HAP-1 (cell line): Measurements from ENCODE around the gene UGT1A8.
"Not testable (repeated sequence)": the region's sequence is repeated elsewhere in the genome, so short reads cannot be mapped to it uniquely, and the experiment has no call there.

Source experiments
- DNase-seq, 2 experiments: peaks; one replicate each; pipeline ENCODE4 v3.0.0-alpha.2; 2016 to 2020; ENCODE audit warnings: low spot score in 2 of 2
- H3K27me3 ChIP-seq: fragments of 250-450 bp; sonication (Bioruptor Pico); 2 replicates; pipeline ENCODE4 v1.5.1; 2020; ENCODE audit warnings: low read depth, mild to moderate bottlenecking, moderate library complexity
- H3K36me3 ChIP-seq: fragments of 250-450 bp; sonication (Bioruptor Pico); replicated peaks from 2 replicates; pipeline ENCODE4 v1.5.1; 2020; ENCODE audit warnings: mild to moderate bottlenecking
- H3K4me1 ChIP-seq: fragments of 250-450 bp; sonication (Bioruptor Pico); 2 replicates; pipeline ENCODE4 v1.5.1; 2020; ENCODE audit warnings: mild to moderate bottlenecking
- H3K4me3 ChIP-seq: fragments of 250-450 bp; sonication (Bioruptor Pico); 2 replicates; pipeline ENCODE4 v1.5.1; 2020; ENCODE audit warnings: mild to moderate bottlenecking, moderate library complexity
- H3K9me3 ChIP-seq: fragments of 250-450 bp; sonication (Bioruptor Pico); 2 replicates; pipeline ENCODE4 v1.5.1; 2020; ENCODE audit warnings: mild to moderate bottlenecking, moderate library complexity
- in situ Hi-C: fragments of 300-500 bp; cut with MboI; formaldehyde crosslinking; loops from 3 replicates; pipeline ENCODE4 v1.14.3; 2020; ENCODE audit warnings: low sequenced_read_pairs, inconsistent platforms, mixed read lengths

The UGT1A8 gene

DNA sequence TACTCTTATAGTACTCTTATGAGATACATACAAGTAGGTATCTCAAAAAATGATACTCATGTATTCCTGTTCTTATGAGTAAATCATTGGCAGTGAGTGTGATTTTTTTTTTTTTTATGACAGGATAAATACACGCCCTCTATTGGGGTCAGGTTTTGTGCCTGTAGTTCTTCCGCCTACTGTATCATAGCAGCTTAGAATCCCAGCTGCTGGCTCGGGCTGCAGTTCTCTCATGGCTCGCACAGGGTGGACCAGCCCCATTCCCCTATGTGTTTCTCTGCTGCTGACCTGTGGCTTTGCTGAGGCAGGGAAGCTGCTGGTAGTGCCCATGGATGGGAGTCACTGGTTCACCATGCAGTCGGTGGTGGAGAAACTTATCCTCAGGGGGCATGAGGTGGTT is at the start of gene UGT1A8:
Gene UGT1A8, plus strand, starts transcription at position 158 of the 400 bp plus-strand sequence. Its CDS starts 75 bp downstream, at position 233.
- H3K4me1 ChIP-seq, H3K36me3 ChIP-seq, H3K9me3 ChIP-seq, H3K4me3 ChIP-seq, DNase-seq, H3K27me3 ChIP-seq, in situ Hi-C loops: not testable (repeated sequence)

DNA sequence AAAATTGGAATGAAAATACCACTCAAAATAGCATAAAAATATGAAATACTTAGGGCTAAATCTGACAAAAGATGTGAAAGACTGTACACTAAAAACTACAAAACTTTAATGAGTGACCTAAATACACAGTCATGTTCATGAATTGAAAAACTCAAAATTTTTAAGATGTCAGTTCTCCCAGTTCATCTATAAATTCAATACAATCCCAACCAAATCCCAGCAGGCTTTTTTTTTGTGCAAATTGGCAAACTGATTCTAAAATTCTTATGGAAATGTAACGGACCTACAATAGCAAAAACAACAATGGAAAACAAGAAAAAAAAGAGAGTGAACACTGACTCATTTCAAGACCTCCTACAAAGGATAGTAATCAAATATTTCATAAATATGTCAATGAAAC is 46.4 kb upstream of the UGT1A8 start:
- DNase-seq = peak; percentile 13 to 97
- H3K27me3 ChIP-seq = no peaks in the 10 kb centered on the region
- in situ Hi-C loops = no loop called here
- no peak overlapping the region for H3K4me3 ChIP-seq
- peaks cover 11% of the 10 kb centered on the region for H3K9me3 ChIP-seq
- H3K36me3 ChIP-seq = 0 out of 2 replicates have a peak, but pooled peaks cover 3% of the 10 kb centered on the region
- peaks cover 40% of the 10 kb centered on the region for H3K4me1 ChIP-seq

DNA sequence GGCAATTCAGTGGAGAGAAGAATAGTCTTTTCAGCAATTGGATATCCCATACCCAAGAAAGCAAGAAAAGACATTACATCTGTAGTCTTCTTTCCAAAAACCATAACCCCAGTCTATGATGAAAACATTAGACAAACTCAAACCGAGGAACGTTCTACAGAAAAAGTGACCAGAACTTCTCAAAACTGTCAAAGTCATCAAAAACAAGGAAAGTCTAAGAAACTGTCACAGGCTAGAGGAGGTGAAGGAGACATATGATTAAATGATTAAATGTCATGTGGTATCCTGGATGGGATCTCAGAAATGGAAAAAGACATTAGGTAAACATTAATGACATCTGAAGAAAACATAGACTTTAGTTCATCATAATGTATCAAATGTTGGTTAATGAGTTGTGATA is 46.0 kb upstream of the UGT1A8 start:
- Histone ChIP-seq H3K4me1 (peaks cover 40% of the 10 kb centered on the region), H3K27me3 (no peaks in the 10 kb centered on the region), H3K9me3 (peaks cover 11% of the 10 kb centered on the region), H3K4me3 (no peak overlapping the region), H3K36me3 (0 out of 2 replicates have a peak, but pooled peaks cover 3% of the 10 kb centered on the region)
- no peak for DNase-seq
- in situ Hi-C loops = no loop called here

DNA sequence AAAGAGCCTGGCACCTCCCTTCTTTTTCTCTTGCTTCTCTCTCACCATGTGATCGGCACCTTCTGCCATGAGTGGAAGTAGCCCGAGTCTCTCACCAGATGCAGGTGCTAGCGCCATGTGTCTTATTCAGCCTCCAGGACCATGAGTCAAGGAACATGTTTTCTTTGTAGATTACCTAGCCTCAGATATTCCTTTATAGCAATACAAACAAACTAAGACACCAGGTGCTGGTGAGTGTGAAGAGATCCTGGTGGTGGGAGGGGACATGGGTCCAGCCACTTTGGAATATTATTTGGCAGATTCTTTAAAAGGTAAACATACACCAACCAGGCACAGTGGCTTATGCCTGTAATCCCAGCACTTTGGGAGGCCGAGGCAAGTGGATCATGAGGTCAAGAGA is 45.0 kb upstream of the UGT1A8 start:
- 0 out of 2 replicates have a peak, but pooled peaks cover 3% of the 10 kb centered on the region for H3K36me3 ChIP-seq
- peaks cover 40% of the 10 kb centered on the region for H3K4me1 ChIP-seq
- peaks cover 18% of the 10 kb centered on the region for H3K9me3 ChIP-seq
- in situ Hi-C loops = no loop called here
- peak; percentile 18 to 27 for DNase-seq
- no peaks in the 10 kb centered on the region for H3K27me3 ChIP-seq
- H3K4me3 ChIP-seq = no peak overlapping the region

DNA sequence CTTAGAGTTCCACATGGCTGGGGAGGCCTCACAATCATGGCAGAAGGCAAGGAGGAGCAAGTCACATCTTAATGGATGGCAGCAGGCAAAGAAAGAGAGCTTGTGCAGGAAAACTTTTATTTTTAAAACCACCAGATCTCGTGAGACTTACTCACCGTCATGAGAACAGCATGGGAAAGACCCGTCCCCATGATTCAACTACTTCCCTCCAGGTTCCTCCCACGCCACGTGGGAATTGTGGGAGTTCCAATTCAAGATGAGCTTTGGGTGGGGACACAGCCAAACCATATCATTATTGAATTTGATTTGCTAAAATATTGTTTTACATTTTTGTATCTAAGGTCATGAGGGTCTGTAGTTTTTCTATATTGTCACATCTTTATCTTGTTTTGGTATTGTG is 40.1 kb upstream of the UGT1A8 start:
- H3K4me3 ChIP-seq, H3K4me1 ChIP-seq, H3K27me3 ChIP-seq, in situ Hi-C loops, DNase-seq, H3K36me3 ChIP-seq: not testable (repeated sequence)
- H3K9me3 ChIP-seq = peaks cover 18% of the 10 kb centered on the region

DNA sequence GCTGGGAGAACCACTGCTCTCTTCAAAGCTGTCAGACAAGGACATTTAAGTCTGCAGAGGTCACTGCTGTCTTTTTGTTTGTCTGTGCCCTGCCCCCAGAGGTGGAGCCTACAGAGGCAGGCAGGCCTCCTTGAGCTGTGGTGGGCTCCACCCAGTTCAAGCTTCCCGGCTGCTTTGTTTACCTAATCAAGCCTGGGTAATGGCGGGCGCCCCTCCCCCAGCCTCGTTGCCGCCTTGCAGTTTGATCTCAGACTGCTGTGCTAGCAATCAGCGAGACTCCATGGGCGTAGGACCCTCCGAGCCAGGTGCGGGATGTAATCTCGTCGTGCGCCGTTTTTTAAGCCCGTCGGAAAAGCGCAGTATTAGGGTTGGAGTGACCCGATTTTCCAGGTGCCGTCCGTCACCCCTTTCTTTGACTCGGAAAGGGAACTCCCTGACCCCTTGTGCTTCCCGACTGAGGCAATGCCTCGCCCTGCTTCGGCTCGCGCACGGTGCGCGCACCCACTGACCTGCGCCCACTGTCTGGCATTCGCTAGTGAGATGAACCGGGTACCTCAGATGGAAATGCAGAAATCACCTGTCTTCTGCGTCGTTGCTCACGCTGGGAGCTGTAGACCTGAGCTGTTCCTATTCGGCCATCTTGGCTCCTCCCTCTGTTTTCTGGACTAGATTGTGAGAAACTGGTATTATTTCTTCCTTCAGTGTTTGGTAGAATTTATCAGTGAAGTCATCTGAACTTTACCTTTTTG is 34.0 kb upstream of the UGT1A8 start:
- DNase-seq, in situ Hi-C loops, H3K4me1 ChIP-seq, H3K9me3 ChIP-seq, H3K27me3 ChIP-seq, H3K4me3 ChIP-seq, H3K36me3 ChIP-seq: not testable (repeated sequence)

DNA sequence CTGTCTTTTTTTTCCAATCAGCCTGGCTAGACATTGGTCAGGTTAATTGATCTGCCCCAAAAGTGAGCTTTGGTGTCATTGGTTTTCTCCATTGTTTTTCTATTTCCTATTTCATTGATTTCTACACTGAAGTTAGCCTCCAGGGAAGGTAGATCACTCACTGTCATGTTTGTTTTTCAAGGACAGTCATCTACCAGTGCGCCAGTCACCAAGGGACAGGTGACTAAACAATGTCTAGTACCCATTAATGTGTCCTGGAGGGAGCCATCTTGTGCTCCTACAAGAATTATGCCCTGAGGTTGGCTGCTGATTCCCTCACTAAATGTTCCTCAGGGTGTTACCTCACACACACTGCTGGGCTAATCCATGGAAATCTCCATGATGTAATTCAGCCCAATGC is 33.2 kb upstream of the UGT1A8 start:
- Histone ChIP-seq H3K27me3 (no peaks in the 10 kb centered on the region), H3K9me3 (peaks cover 2% of the 10 kb centered on the region; the same call in 1 of the 2 replicates), H3K4me1 (no peaks in the 10 kb centered on the region), H3K4me3 (no peak overlapping the region), H3K36me3 (no peaks in the 10 kb centered on the region)
- no peak for DNase-seq
- in situ Hi-C loops = no loop called here

DNA sequence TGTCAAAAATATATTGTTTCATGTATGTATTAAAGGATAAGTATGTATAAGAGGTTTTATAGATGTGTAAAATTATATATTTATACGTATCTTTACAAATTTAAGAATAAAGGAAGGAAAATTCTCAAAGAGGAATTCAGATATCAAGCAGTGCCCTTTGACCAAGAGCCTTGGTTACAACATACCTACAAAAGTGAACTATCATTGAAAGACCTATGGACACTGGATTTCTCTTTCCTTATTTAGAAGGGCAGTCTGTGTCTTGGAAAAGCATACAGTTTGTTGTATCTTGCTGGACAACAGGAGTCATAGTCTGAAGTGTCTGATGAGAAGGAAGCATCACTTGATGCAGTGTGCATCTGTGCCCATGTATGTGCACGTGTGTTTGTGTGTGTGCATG is 29.0 kb upstream of the UGT1A8 start:
- in situ Hi-C loops = no loop called here
- no peaks in the 10 kb centered on the region for H3K4me1 ChIP-seq
- H3K4me3 ChIP-seq = no peak overlapping the region
- no peak for DNase-seq
- H3K9me3 ChIP-seq = peaks cover 2% of the 10 kb centered on the region; the same call in 1 of the 2 replicates
- no peaks in the 10 kb centered on the region for H3K36me3 ChIP-seq
- no peaks in the 10 kb centered on the region for H3K27me3 ChIP-seq

DNA sequence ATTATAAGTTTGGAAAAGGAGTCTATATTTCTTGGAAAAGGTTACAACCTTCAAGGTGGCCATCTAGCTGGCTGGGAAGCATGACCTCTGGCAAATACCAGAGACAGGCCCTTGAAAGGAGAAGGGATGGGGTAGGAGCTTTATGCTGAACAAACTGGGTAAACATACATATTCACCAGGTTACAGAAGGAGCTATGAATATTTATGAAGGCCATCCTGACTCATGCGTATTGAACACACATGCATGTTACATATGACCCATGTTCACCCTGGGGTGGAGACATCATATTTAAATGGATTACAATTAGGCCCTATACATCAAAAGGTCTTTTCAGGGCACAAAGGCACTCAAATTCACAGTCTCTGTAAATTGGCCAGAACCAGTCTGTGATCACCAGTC is 24.7 kb upstream of the UGT1A8 start:
- H3K4me3 ChIP-seq, DNase-seq, H3K36me3 ChIP-seq, in situ Hi-C loops, H3K4me1 ChIP-seq, H3K27me3 ChIP-seq: not testable (repeated sequence)
- peaks cover 13% of the 10 kb centered on the region for H3K9me3 ChIP-seq

DNA sequence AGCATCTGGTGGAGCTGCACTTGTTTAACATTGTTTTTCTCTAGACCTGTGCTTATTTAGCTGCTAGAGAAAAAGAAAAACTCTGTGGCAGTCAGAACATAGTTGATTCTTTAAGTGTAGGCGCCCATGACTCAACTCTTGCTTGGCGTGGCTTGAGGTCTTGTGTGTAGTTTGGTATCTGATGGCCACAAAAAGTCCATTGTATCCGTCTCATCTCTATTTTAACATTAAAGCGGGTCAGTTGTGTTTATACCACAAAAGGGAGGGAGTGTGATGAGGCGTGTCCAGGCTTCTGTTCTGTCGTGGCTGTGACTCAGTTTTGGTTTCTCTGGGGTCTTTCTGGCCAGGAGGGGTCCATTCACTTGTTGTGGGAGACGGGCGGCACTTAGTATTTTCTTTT is 24.2 kb upstream of the UGT1A8 start:
- Histone ChIP-seq H3K36me3 (no peaks in the 10 kb centered on the region), H3K9me3 (peaks cover 13% of the 10 kb centered on the region), H3K4me3 (no peak overlapping the region), H3K4me1 (peaks cover 4% of the 10 kb centered on the region; the same call in 1 of the 2 replicates), H3K27me3 (no peaks in the 10 kb centered on the region)
- DNase-seq = no peak
- in situ Hi-C loops = no loop called here

DNA sequence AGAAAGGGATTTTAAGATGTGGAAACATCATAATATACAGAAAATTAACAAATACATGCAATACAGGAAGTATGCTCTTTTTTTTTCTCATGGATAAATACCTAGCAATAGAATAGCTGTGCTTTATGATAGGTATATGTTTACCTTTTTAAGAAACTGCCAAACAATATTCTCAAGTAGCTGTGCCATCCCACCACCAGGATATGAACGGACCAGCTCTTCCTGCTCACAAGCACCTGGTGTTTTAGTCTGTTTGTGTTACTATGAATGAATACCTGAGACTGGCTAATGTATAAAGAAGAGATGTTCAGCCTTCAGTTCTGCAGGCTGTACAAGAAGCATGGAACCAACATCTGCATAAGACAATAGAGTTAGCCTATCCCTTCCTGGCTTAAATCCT is 19.9 kb upstream of the UGT1A8 start:
- DNase-seq = no peak
- in situ Hi-C loops = no loop called here
- no peak overlapping the region for H3K4me3 ChIP-seq
- H3K36me3 ChIP-seq = no peaks in the 10 kb centered on the region
- H3K27me3 ChIP-seq = no peaks in the 10 kb centered on the region
- peaks cover 13% of the 10 kb centered on the region for H3K9me3 ChIP-seq
- H3K4me1 ChIP-seq = peaks cover 4% of the 10 kb centered on the region; the same call in 1 of the 2 replicates

DNA sequence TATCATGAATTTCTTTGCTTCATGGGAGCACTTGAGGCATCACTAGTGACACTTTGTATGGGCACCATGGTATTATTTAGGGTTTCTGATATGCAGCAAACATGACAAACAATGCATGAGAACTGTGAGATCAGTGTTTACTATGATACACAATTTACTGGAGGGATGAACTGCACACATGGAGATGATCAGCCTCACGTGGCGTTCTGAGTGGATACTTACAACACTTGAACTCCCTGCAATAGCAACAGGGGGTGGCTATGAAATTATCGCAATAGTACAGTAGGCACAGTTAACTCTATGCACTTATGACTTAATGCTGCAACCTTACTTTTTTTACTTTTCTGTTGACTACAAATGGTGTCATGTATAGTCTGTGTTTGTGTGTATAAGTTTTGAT is 18.5 kb upstream of the UGT1A8 start:
- no peak overlapping the region for H3K4me3 ChIP-seq
- H3K27me3 ChIP-seq = no peaks in the 10 kb centered on the region
- H3K4me1 ChIP-seq = peaks cover 4% of the 10 kb centered on the region; the same call in 1 of the 2 replicates
- in situ Hi-C loops = no loop called here
- H3K9me3 ChIP-seq = peaks cover 13% of the 10 kb centered on the region
- DNase-seq = no peak
- no peaks in the 10 kb centered on the region for H3K36me3 ChIP-seq

DNA sequence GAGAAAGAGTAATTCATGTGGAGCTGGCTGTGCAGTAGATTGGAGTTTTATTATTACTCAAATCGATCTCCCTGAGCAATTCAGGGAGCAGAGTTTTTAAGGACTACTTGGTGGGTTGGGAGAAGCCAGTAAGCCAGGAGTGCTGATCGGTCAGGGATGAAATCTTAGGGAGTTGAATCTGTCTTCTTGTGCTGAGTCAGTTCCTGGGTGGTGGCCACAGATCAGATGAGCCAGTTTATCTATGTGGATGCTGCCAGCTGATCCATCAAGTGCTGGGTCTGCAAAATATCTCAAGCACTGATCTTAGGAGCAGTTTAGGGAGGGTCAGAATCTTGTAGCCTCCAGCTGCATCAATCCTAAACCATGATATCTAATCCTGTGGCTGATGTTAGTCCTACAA is 17.0 kb upstream of the UGT1A8 start:
- in situ Hi-C loops = no loop called here
- no peaks in the 10 kb centered on the region for H3K27me3 ChIP-seq
- peaks cover 4% of the 10 kb centered on the region; the same call in 1 of the 2 replicates for H3K4me1 ChIP-seq
- no peak overlapping the region for H3K4me3 ChIP-seq
- H3K9me3 ChIP-seq = peaks cover 13% of the 10 kb centered on the region
- DNase-seq = no peak
- no peaks in the 10 kb centered on the region for H3K36me3 ChIP-seq

DNA sequence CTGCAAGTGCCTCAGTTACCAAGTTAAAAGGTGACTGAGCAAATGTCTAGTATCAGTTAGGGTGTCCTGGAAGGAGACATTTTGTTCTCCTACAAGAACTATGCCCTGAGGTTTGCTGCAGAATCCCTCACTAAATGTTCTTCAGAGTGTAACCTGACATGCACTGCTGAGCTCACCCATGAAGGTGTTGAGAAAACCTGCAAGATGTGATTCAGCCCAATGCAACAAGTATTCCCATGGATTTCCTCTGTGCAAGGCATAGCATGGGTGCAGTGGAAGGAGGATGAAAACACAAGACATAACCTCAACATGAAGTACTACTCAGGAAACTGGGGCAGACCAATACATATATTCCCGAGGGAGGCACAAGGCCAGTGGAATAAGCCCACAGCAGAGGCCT is 15.4 kb upstream of the UGT1A8 start:
- Histone ChIP-seq H3K36me3 (no peaks in the 10 kb centered on the region), H3K4me1 (no peaks in the 10 kb centered on the region), H3K9me3 (peaks cover 1% of the 10 kb centered on the region), H3K27me3 (no peaks in the 10 kb centered on the region), H3K4me3 (no peak overlapping the region)
- no peak for DNase-seq
- in situ Hi-C loops = no loop called here

DNA sequence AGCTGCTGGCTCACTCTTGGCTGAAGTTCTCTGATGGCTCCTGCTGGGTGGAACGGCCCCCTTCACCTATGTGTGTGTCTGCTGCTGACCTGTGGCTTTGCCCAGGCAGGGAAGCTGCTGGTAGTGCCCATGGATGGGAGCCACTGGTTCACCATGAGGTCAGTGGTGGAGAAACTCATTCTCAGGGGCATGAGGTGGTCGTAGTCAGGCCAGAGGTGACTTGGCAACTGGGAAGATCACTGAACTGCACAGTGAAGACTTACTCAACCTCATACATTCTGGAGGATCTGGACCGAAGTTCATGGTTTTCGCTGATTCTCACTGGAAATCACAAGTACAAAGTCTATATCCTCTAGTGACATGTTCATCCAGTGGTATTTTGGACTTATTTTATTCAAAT is 13.9 kb upstream of the UGT1A8 start:
- Histone ChIP-seq H3K27me3 (no peaks in the 10 kb centered on the region), H3K9me3 (no peaks in the 10 kb centered on the region), H3K36me3 (no peaks in the 10 kb centered on the region), H3K4me1 (no peaks in the 10 kb centered on the region), H3K4me3 (no peak overlapping the region)
- in situ Hi-C loops = no loop called here
- no peak for DNase-seq
